ENCODE results near the gene WWOX. TPM values are rescaled to one million over a fixed set of nuclear protein-coding genes. Genes with fewer than 3 reads are reported as not detected.

WWOX gene
- total RNA-seq, 1 experiment from 2014 or later: 15.6 TPM

GRCh38 chr16:78648517-78648916 is 549.1 kb downstream of the WWOX start:
- no peak overlapping the region for H3K27ac Mint-ChIP-seq

More at GRCh38 chr16:78648517-78648916, 549.1 kb downstream of the WWOX start:
- H2BK120ac ChIP-seq (ENCODE audit: low read depth, low read length, poor library complexity, severe bottlenecking): no peak overlapping the region
- H3K9ac ChIP-seq (ENCODE audit: extremely low read depth, insufficient read length, low read length): no peak overlapping the region
- Mint-ChIP-seq H3K9me3 (no peaks in the 10 kb centered on the region; a peak in 1 of 5 replicates), H3K4me3 (no peak overlapping the region), H3K4me1 (peaks cover 6 to 9% of the 10 kb centered on the region in 2 experiments), H3K36me3 (ENCODE audit: insufficient read depth in 1 of 3, low read depth in 3 of 3) (no peaks in the 10 kb centered on the region; a peak in 1 of 7 replicates), H3K27me3 (ENCODE audit: low read depth) (no peaks in the 10 kb centered on the region)
- H2AFZ ChIP-seq (ENCODE audit: low read length): no peak overlapping the region
- H2BK20ac ChIP-seq (ENCODE audit: low read depth, low read length, poor library complexity, severe bottlenecking): no peak overlapping the region
- H2BK15ac ChIP-seq (ENCODE audit: low read depth, low read length): no peak overlapping the region
- H2BK12ac ChIP-seq (ENCODE audit: insufficient read length, low read depth, low read length): no peak overlapping the region
- no peaks in the 10 kb centered on the region; the same call in 1 of the 2 replicates for H3K27me3 ChIP-seq (ENCODE audit: insufficient read depth, low read length)
- no peaks in the 10 kb centered on the region for H3K23me2 ChIP-seq (ENCODE audit: insufficient read length, low read depth, low read length, poor library complexity, severe bottlenecking)
- no peak overlapping the region for H3K23ac ChIP-seq (ENCODE audit: insufficient read length, low read depth, low read length)
- H3T11ph ChIP-seq (ENCODE audit: low read length): no peak overlapping the region
- H2BK5ac ChIP-seq (ENCODE audit: insufficient read length, low read length): no peak overlapping the region
- H4K91ac ChIP-seq (ENCODE audit: insufficient read length, low read depth, low read length): no peak overlapping the region
- H3K9me3 ChIP-seq (ENCODE audit: control insufficient read depth, low read depth, low read length): no peaks in the 10 kb centered on the region
- DNase-seq: no peak
- H4K5ac ChIP-seq (ENCODE audit: insufficient read length, low read depth, low read length): no peak overlapping the region
- no peak overlapping the region for H2AK5ac ChIP-seq (ENCODE audit: insufficient read length, low read length)
- no CpG with 5 or more reads among the region's 3 CpGs for WGBS (ENCODE audit: extremely low coverage, insufficient read length, low lambda C conversion rate)
- no peaks in the 10 kb centered on the region for H3K79me1 ChIP-seq (ENCODE audit: insufficient read depth, low read depth, low read length, poor library complexity, severe bottlenecking)
- H3K4me1 ChIP-seq (ENCODE audit: insufficient read depth, low read length): no peaks in the 10 kb centered on the region; the same call in 1 of the 2 replicates
- no peak overlapping the region for H3K4me2 ChIP-seq (ENCODE audit: insufficient read depth, insufficient read length, low read length)
- H4K8ac ChIP-seq (replicated peaks; ENCODE audit: insufficient read length, low read depth, low read length): no peak overlapping the region
- no peak overlapping the region for H3K27ac ChIP-seq (ENCODE audit: insufficient read length, low read depth, low read length)
- H3K79me2 ChIP-seq (ENCODE audit: insufficient read depth, low read length): no peaks in the 10 kb centered on the region
- no peak overlapping the region; the same call in 1 of the 2 replicates for H3K14ac ChIP-seq (ENCODE audit: insufficient read depth, low read length)
- H3K4ac ChIP-seq (ENCODE audit: low read depth, low read length): no peak overlapping the region
- H3K56ac ChIP-seq (ENCODE audit: insufficient read length, low read depth, low read length): no peak overlapping the region
- no peaks in the 10 kb centered on the region for H4K20me1 ChIP-seq (ENCODE audit: control insufficient read depth, insufficient read depth, insufficient read length)
- no peak overlapping the region for H3K18ac ChIP-seq (ENCODE audit: insufficient read length, low read depth, low read length)
- no peak for TF ChIP-seq CTCF (conservative IDR thresholded peaks at IDR 0.05)
